Ishikawa (cell line): Measurements from ENCODE around the gene TSPAN18.

ENCODE experiments used
- EP300 ChIP-seq: IDR thresholded peaks from 2 replicates; pipeline ENCODE4 v1.6.1; 2012; ENCODE audit warnings: borderline replicate concordance
- RAD21 ChIP-seq: IDR thresholded peaks from 2 replicates; pipeline ENCODE4 v1.6.1; 2012; ENCODE audit warnings: low read depth
- TAF1 ChIP-seq: IDR thresholded peaks from 2 replicates; pipeline ENCODE4 v1.6.1; 2012; ENCODE audit warnings: low read depth, mild to moderate bottlenecking
- TCF12 ChIP-seq: IDR thresholded peaks from 2 replicates; pipeline ENCODE4 v1.6.1; 2012; ENCODE audit warnings: low read depth
- TEAD4 ChIP-seq: IDR thresholded peaks from 2 replicates; pipeline ENCODE4 v1.6.1; 2012
- YY1 ChIP-seq: IDR thresholded peaks from 2 replicates; pipeline ENCODE4 v1.6.1; 2012; ENCODE audit warnings: low read depth
- TF ChIP-seq, protein P1 (sequence below): IDR thresholded peaks from 2 replicates; pipeline ENCODE4 v1.6.1; 2012
- TF ChIP-seq, protein P2 (sequence below): IDR thresholded peaks from 2 replicates; pipeline ENCODE4 v1.6.1; 2012; ENCODE audit warnings: low read depth, mild to moderate bottlenecking

DNA sequence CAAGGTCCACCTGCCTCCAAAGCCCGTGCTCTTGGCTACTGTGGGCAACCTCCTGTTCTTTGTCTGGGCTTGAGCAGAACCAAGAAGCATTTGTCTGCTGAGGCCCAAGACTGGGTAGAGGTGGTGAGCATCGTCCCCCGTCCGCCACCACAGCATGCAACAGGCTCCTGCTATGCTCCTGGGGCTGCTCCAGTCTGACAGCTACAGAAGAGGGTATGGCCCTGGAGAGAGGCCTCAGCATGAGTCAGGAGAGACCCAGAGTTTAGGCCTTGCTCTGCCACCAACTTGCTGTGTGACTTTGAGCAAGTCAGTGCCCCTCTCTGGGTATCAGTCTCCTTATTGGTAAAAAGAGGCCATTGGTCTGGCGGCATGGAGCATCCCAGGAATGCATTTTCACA lies 132.8 kb downstream of the TSPAN18 start:
- TF ChIP-seq EP300 (no peak), TCF12 (no peak), TEAD4 (no peak), YY1 (no peak), RAD21 (no peak), TAF1 (no peak)
- TF ChIP-seq, protein P1, sequence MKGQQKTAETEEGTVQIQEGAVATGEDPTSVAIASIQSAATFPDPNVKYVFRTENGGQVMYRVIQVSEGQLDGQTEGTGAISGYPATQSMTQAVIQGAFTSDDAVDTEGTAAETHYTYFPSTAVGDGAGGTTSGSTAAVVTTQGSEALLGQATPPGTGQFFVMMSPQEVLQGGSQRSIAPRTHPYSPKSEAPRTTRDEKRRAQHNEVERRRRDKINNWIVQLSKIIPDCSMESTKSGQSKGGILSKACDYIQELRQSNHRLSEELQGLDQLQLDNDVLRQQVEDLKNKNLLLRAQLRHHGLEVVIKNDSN, result no peak
- TF ChIP-seq, protein P2, sequence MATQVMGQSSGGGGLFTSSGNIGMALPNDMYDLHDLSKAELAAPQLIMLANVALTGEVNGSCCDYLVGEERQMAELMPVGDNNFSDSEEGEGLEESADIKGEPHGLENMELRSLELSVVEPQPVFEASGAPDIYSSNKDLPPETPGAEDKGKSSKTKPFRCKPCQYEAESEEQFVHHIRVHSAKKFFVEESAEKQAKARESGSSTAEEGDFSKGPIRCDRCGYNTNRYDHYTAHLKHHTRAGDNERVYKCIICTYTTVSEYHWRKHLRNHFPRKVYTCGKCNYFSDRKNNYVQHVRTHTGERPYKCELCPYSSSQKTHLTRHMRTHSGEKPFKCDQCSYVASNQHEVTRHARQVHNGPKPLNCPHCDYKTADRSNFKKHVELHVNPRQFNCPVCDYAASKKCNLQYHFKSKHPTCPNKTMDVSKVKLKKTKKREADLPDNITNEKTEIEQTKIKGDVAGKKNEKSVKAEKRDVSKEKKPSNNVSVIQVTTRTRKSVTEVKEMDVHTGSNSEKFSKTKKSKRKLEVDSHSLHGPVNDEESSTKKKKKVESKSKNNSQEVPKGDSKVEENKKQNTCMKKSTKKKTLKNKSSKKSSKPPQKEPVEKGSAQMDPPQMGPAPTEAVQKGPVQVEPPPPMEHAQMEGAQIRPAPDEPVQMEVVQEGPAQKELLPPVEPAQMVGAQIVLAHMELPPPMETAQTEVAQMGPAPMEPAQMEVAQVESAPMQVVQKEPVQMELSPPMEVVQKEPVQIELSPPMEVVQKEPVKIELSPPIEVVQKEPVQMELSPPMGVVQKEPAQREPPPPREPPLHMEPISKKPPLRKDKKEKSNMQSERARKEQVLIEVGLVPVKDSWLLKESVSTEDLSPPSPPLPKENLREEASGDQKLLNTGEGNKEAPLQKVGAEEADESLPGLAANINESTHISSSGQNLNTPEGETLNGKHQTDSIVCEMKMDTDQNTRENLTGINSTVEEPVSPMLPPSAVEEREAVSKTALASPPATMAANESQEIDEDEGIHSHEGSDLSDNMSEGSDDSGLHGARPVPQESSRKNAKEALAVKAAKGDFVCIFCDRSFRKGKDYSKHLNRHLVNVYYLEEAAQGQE, result no peak
